Pancreas (tissue), 10 donors: Measurements from ENCODE around the gene LTBP1. TPM values are rescaled to one million over a fixed set of nuclear protein-coding genes. Genes with fewer than 3 reads are reported as not detected.

Experiments
- ATAC-seq, 4 donors: fragments of 200-7000 bp; cut with Tn5 transposase; one replicate each; pipeline versions ENCODE4 v1.8.0 to v1.9.1; 2020; ENCODE audit warnings: mild to moderate bottlenecking in 4 of 4, moderate library complexity in 4 of 4
- DNase-seq, 6 donors: peaks; one replicate each; pipeline ENCODE4 v3.0.0-alpha.2; 2020
- FAIRE-seq: peaks from 2 replicates; lab custom pipeline; 2012; peaks lifted over from hg19 to GRCh38; lab: Jason Lieb, UNC
- H3K27ac ChIP-seq, 4 donors: fragments of 200-600 bp; sonication (generic); 1 replicate in 3 of 4; 2 replicates in 1 of 4; pipeline versions ENCODE4 v1.5.0 to v1.8.0; 2020
- H3K27me3 ChIP-seq, 4 donors: fragments of 200-600 bp; one replicate each; pipeline ENCODE4 v1.8.0; 2021
- H3K36me3 ChIP-seq, 3 donors: fragments of 200-600 bp; sonication (generic) in 1 of 3; one replicate each; pipeline versions ENCODE4 v1.5.0 to v1.8.0; 2020 to 2021
- H3K4me1 ChIP-seq, 3 donors: fragments of 200-600 bp; one replicate each; pipeline ENCODE4 v1.8.0; 2021
- H3K4me3 ChIP-seq, 4 donors: fragments of 200-600 bp; sonication (generic) in 2 of 4; one replicate each; pipeline versions ENCODE4 v1.5.0 to v1.8.0; 2020 to 2021
- H3K9me3 ChIP-seq, 4 donors: fragments of 200-600 bp; one replicate each; pipeline ENCODE4 v1.8.0; 2021
- CTCF ChIP-seq, 4 donors: fragments of 200-600 bp; sonication (generic) in 3 of 4; IDR thresholded peaks; one replicate each; pipeline versions ENCODE4 v1.5.0 to v1.8.0; 2021; ENCODE audit warnings: antibody characterized with exemption in 4 of 4
- WGBS, 2 donors: extraction: QIAGEN DNeasy Blood & Tissue Kit; methylation state at CpG; one replicate each; pipeline ENCODE4 v1.1.7; 2013; 5-methylcytosine and 5-hydroxymethylcytosine counted together
- intact Hi-C, 3 donors: fragments of 100-400 bp; cut with DNase I; formaldehyde crosslinking; loops; one replicate each; pipeline versions ENCODE4 v1.11.1 to v1.14.2; 2022
- polyA plus RNA-seq, 2 donors: library from polyadenylated mRNA; stranded (reverse); fragments of 200-250 nt; gene quantifications; one replicate each; pipeline ENCODE4 v1.2.3, GENCODE V29; 2013
- total RNA-seq, 6 donors: library from RNA; stranded (reverse); fragmentation: NEBNext Ultra II Directional in 4 of 6; extraction: Animal tissue kit (Norgen Biotek cat#: 25700) in 4 of 6; gene quantifications; one replicate each; pipeline versions ENCODE4 v1.2.1 to v1.2.4, GENCODE V29; 2021 to 2023
- donor health status: healthy with polysubstance abuse.
- donor health status: DM: no; HTN: no; CAD: no; lungs with moderate emphysema.
- donor health status: DM: no; HTN: no; CAD: no.
- donor health status: control.
- donor health status: control.
- donor health status: Bipolar disorder and iron deficiency.
- donor health status: DM: yes; HTN: yes; CAD: no.
- donor health status: DM: no; HTN: no; CAD: no.
- donor health status: DM: no; HTN: no; CAD: no.
- donor health status: DM: yes; HTN: yes; CAD: no.

Gene LTBP1
- total and polyA plus RNA-seq, 8 donors, result 0.83 to 21.2 (median 2.6) TPM

- Histone ChIP-seq H3K9me3 (no peaks in the 10 kb centered on the region), H3K4me1 (no peaks in the 10 kb centered on the region), H3K4me3 (no peak overlapping the region), H3K27me3 (no peaks in the 10 kb centered on the region), H3K27ac (no peak overlapping the region), H3K36me3 (no peaks in the 10 kb centered on the region)
- 70 to 82% methylated on average over 10 of the region's 10 CpGs for WGBS, 2 donors
- ATAC-seq, result no peak
- no peak for DNase-seq
- TF ChIP-seq CTCF (IDR thresholded peaks at IDR 0.05), result no peak
- FAIRE-seq, result no peak
- intact Hi-C loops, result no loop called here
These were observed 164.3 kb downstream of the LTBP1 start for GRCh38 chr2:33111002-33111446.

GRCh38 chr2:33115196-33115595, 168.4 kb downstream of the LTBP1 start:
- H3K4me1 ChIP-seq, result no peaks in the 10 kb centered on the region
- ATAC-seq, result no peak
- H3K9me3 ChIP-seq, result no peaks in the 10 kb centered on the region
- H3K27ac ChIP-seq, result no peak overlapping the region
- FAIRE-seq, result no peak
- intact Hi-C loops, result no loop called here
- WGBS, 2 donors, result 96 to 97% methylated on average over 2 of the region's 2 CpGs
- no peak overlapping the region for H3K4me3 ChIP-seq
- no peak for DNase-seq
- no peak for TF ChIP-seq CTCF (IDR thresholded peaks at IDR 0.05)
- H3K36me3 ChIP-seq, result no peaks in the 10 kb centered on the region
- H3K27me3 ChIP-seq, result no peaks in the 10 kb centered on the region

- no peak for TF ChIP-seq CTCF (IDR thresholded peaks at IDR 0.05)
These were observed 169.0 kb downstream of the LTBP1 start for GRCh38 chr2:33115728-33116127.

GRCh38 chr2:33116799-33117198, 170.0 kb downstream of the LTBP1 start:
- ATAC-seq, result no peak
- no peaks in the 10 kb centered on the region for H3K27me3 ChIP-seq
- no peaks in the 10 kb centered on the region for H3K4me1 ChIP-seq
- H3K4me3 ChIP-seq, result no peak overlapping the region
- H3K9me3 ChIP-seq, result no peaks in the 10 kb centered on the region
- no peak for TF ChIP-seq CTCF (IDR thresholded peaks at IDR 0.05)
- WGBS, 2 donors, result 78 to 80% methylated on average over 4 of the region's 4 CpGs
- FAIRE-seq, result no peak
- no peaks in the 10 kb centered on the region for H3K36me3 ChIP-seq
- intact Hi-C loops, result no loop called here
- DNase-seq, result no peak
- no peak overlapping the region for H3K27ac ChIP-seq

More at GRCh38 chr2:33115728-33116127, 169.0 kb downstream of the LTBP1 start:
- Histone ChIP-seq H3K9me3 (no peaks in the 10 kb centered on the region), H3K27ac (no peak overlapping the region), H3K4me3 (no peak overlapping the region), H3K27me3 (no peaks in the 10 kb centered on the region), H3K36me3 (no peaks in the 10 kb centered on the region), H3K4me1 (no peaks in the 10 kb centered on the region)
- no peak for DNase-seq
- intact Hi-C loops, result no loop called here
- 60 to 70% methylated on average over 1 of the region's 1 CpG for WGBS, 2 donors
- FAIRE-seq, result no peak
- no peak for ATAC-seq

- Histone ChIP-seq H3K4me3 (no peak overlapping the region), H3K4me1 (no peaks in the 10 kb centered on the region), H3K9me3 (no peaks in the 10 kb centered on the region), H3K36me3 (no peaks in the 10 kb centered on the region), H3K27ac (no peak overlapping the region), H3K27me3 (no peaks in the 10 kb centered on the region)
- FAIRE-seq, result no peak
- intact Hi-C loops, result no loop called here
- TF ChIP-seq CTCF (IDR thresholded peaks at IDR 0.05), result no peak
- ATAC-seq, result no peak
- WGBS, 2 donors, result 66 to 68% methylated on average over 6 of the region's 6 CpGs
- DNase-seq, result no peak
These were observed 171.9 kb downstream of the LTBP1 start for GRCh38 chr2:33118651-33119050.
